H1 (cell line): ENCODE data around the gene CTSC. TPM values are rescaled to one million over a fixed set of nuclear protein-coding genes. Genes with fewer than 3 reads are reported as not detected.

Experiments used
- CTCF ChIA-PET: fragments of 300-600 bp; sonication (Branson Sonifier 250); formaldehyde crosslinking; loops from one replicate; lab custom pipeline; 2021; ENCODE audit not compliant: partially characterized antibody; lab: Charles Lee
- POLR2A ChIA-PET: fragments of 300-600 bp; sonication (Branson Sonifier 250); formaldehyde crosslinking; loops from one replicate; lab custom pipeline; 2021; ENCODE audit warnings: inconsistent platforms; ENCODE audit not compliant: partially characterized antibody; lab: Charles Lee
- DNase-seq, 2 experiments: peaks; one replicate each; pipeline versions ENCODE4 v3.0.0 to v3.0.0-alpha.2; 2010 to 2022; ENCODE audit warnings: low spot score in 2 of 2, low read depth in 1 of 2, mixed read lengths in 1 of 2
- FAIRE-seq: peaks from 2 replicates; lab custom pipeline; 2011; peaks lifted over from hg19 to GRCh38; lab: Jason Lieb, UNC
- H2AFZ ChIP-seq: 2 replicates; pipeline ENCODE4 v1.8.1; 2012; ENCODE audit warnings: low read length, inconsistent platforms
- H2AK5ac ChIP-seq: 2 replicates; pipeline ENCODE4 v1.6.1; 2013; ENCODE audit warnings: low read depth, low read length
- H2BK120ac ChIP-seq: replicated peaks from 2 replicates; pipeline ENCODE3; 2013; ENCODE audit warnings: low read depth, low read length, inconsistent platforms
- H2BK12ac ChIP-seq: 2 replicates; pipeline ENCODE4 v1.6.1; 2013; ENCODE audit warnings: low read depth, low read length
- H2BK15ac ChIP-seq: 2 replicates; pipeline ENCODE4 v1.6.1; 2013; ENCODE audit warnings: low read length
- H2BK20ac ChIP-seq: 2 replicates; pipeline ENCODE4 v1.6.1; 2013; ENCODE audit warnings: low read length
- H2BK5ac ChIP-seq: 2 replicates; pipeline ENCODE4 v1.6.1; 2013; ENCODE audit warnings: low read depth, low read length
- H3K14ac ChIP-seq: 2 replicates; pipeline ENCODE4 v1.6.1; 2013; ENCODE audit warnings: inconsistent platforms; ENCODE audit not compliant: insufficient read length
- H3K18ac ChIP-seq: 2 replicates; pipeline ENCODE4 v1.6.1; 2013; ENCODE audit warnings: low read length; ENCODE audit errors: extremely low read depth
- H3K23ac ChIP-seq: 2 replicates; pipeline ENCODE4 v1.6.1; 2013; ENCODE audit warnings: inconsistent platforms; ENCODE audit not compliant: insufficient read length
- H3K23me2 ChIP-seq: 2 replicates; pipeline ENCODE4 v1.6.1; 2013; ENCODE audit warnings: low read depth, low read length
- H3K27ac ChIP-seq: 2 replicates; pipeline ENCODE4 v1.6.1; 2011; ENCODE audit warnings: low read depth, low read length, inconsistent platforms
- H3K27me3 ChIP-seq, 4 experiments: replicated peaks in 1 of 4; 1 replicate in 1 of 4; 2 replicates in 3 of 4; pipeline versions ENCODE4 v1.6.1 to v1.8.1; 2011 to 2013; ENCODE audit warnings: low read length in 3 of 4, mild to moderate bottlenecking in 3 of 4, inconsistent platforms in 2 of 4, mixed read lengths in 2 of 4, moderate library complexity in 1 of 4; ENCODE audit not compliant: control insufficient read depth in 3 of 4, insufficient read depth in 3 of 4; ENCODE audit errors: extremely low read depth in 1 of 4
- H3K36me3 ChIP-seq, 4 experiments: 2 replicates each; pipeline versions ENCODE4 v1.6.1 to v1.8.1; 2011 to 2013; ENCODE audit warnings: mild to moderate bottlenecking in 4 of 4, low read length in 3 of 4, moderate library complexity in 2 of 4, control low read depth in 1 of 4, inconsistent platforms in 1 of 4; ENCODE audit not compliant: insufficient read depth in 4 of 4, control insufficient read depth in 2 of 4
- H3K4ac ChIP-seq: replicated peaks from 2 replicates; pipeline ENCODE3; 2013; ENCODE audit warnings: low read length, low read depth, mixed read lengths, inconsistent platforms; ENCODE audit not compliant: insufficient read length
- H3K4me1 ChIP-seq, 4 experiments: replicated peaks in 1 of 4; 1 replicate in 1 of 4; 2 replicates in 3 of 4; pipeline versions ENCODE4 v1.6.1 to v1.8.1; 2011 to 2013; ENCODE audit warnings: low read length in 3 of 4, inconsistent platforms in 2 of 4, mixed read lengths in 1 of 4; ENCODE audit not compliant: insufficient read depth in 4 of 4, control insufficient read depth in 3 of 4
- H3K4me2 ChIP-seq, 2 experiments: 2 replicates each; pipeline versions ENCODE4 v1.6.1 to v1.8.1; 2011 to 2013; ENCODE audit warnings: low read depth in 2 of 2, low read length in 2 of 2, control low read depth in 1 of 2, inconsistent platforms in 1 of 2, mild to moderate bottlenecking in 1 of 2; ENCODE audit not compliant: insufficient read depth in 1 of 2
- H3K4me3 ChIP-seq, 4 experiments: fragments of 200-600, 300-600 bp in 1 of 4; sonication (generic), shearing (Covaris generic), sonication (Bioruptor Twin) in 1 of 4; 2 replicates each; pipeline versions ENCODE4 v1.5.1 to v1.8.1; 2011 to 2016; ENCODE audit warnings: low read length in 4 of 4, low read depth in 3 of 4, control low read depth in 2 of 4, inconsistent platforms in 2 of 4, mild to moderate bottlenecking in 2 of 4, mixed read lengths in 1 of 4, moderate library complexity in 1 of 4; ENCODE audit not compliant: insufficient read depth in 2 of 4; ENCODE audit errors: extremely low read depth in 1 of 4
- H3K56ac ChIP-seq: replicated peaks from 2 replicates; pipeline ENCODE3; 2013; ENCODE audit warnings: low read depth, mild to moderate bottlenecking, mixed read lengths, low read length, inconsistent platforms; ENCODE audit not compliant: insufficient read length
- H3K79me1 ChIP-seq: 2 replicates; pipeline ENCODE4 v1.6.1; 2013; ENCODE audit warnings: low read depth, low read length, control low read depth
- H3K79me2 ChIP-seq, 2 experiments: 2 replicates each; pipeline versions ENCODE4 v1.6.1 to v1.8.1; 2012 to 2013; ENCODE audit warnings: low read length in 2 of 2, mild to moderate bottlenecking in 2 of 2, inconsistent platforms in 1 of 2; ENCODE audit not compliant: insufficient read depth in 2 of 2, control insufficient read depth in 1 of 2
- H3K9ac ChIP-seq, 4 experiments: replicated peaks in 1 of 4; 1 replicate in 1 of 4; 2 replicates in 3 of 4; pipeline versions ENCODE4 v1.6.1 to v1.8.1; 2011 to 2013; ENCODE audit warnings: low read depth in 3 of 4, low read length in 3 of 4, control low read depth in 2 of 4, mild to moderate bottlenecking in 2 of 4, moderate library complexity in 2 of 4, inconsistent platforms in 1 of 4; ENCODE audit errors: extremely low read depth in 1 of 4
- H3K9me3 ChIP-seq, 2 experiments: 2 replicates each; pipeline versions ENCODE4 v1.6.1 to v1.8.1; 2012 to 2013; ENCODE audit warnings: mild to moderate bottlenecking in 2 of 2, moderate library complexity in 2 of 2, control low read depth in 1 of 2, inconsistent platforms in 1 of 2, low read depth in 1 of 2, low read length in 1 of 2, mixed read lengths in 1 of 2; ENCODE audit not compliant: insufficient read depth in 2 of 2
- H4K20me1 ChIP-seq, 2 experiments: replicated peaks in 1 of 2; 2 replicates each; pipeline versions ENCODE3 to v1.8.1; 2011 to 2013; ENCODE audit warnings: inconsistent platforms in 2 of 2, low read length in 2 of 2, mild to moderate bottlenecking in 1 of 2; ENCODE audit not compliant: insufficient read depth in 2 of 2, control insufficient read depth in 1 of 2
- H4K5ac ChIP-seq: 2 replicates; pipeline ENCODE4 v1.6.1; 2013; ENCODE audit warnings: low read length, low read depth, mixed read lengths, inconsistent platforms; ENCODE audit not compliant: insufficient read length
- H4K8ac ChIP-seq: 2 replicates; pipeline ENCODE4 v1.8.0; 2013; ENCODE audit warnings: mild to moderate bottlenecking, moderate library complexity, low read length, inconsistent platforms; ENCODE audit not compliant: insufficient read depth; ENCODE audit errors: extremely low read depth
- H4K91ac ChIP-seq: replicated peaks from 2 replicates; pipeline ENCODE3; 2013; ENCODE audit warnings: low read length, mixed read lengths, inconsistent platforms; ENCODE audit not compliant: insufficient read length
- ATF3 ChIP-seq: IDR thresholded peaks from 2 replicates; pipeline ENCODE4 v1.6.1; 2011; ENCODE audit warnings: low read depth, mild to moderate bottlenecking, low read length; ENCODE audit not compliant: insufficient read depth
- CHD1 ChIP-seq: IDR thresholded peaks from 2 replicates; pipeline ENCODE4 v1.6.1; 2012; ENCODE audit warnings: low read depth, low read length, improper control_type of control experiment
- CHD2 ChIP-seq: IDR thresholded peaks from 2 replicates; pipeline ENCODE4 v1.6.1; 2012; ENCODE audit warnings: low read length, improper control_type of control experiment
- HDAC2 ChIP-seq, 2 experiments: fragments of 300-600 bp in 1 of 2; sonication (generic) in 1 of 2; IDR thresholded peaks; 2 replicates each; pipeline ENCODE4 v1.6.1; 2011 to 2012; ENCODE audit warnings: low read depth in 2 of 2, low read length in 2 of 2, mild to moderate bottlenecking in 2 of 2, moderate library complexity in 2 of 2, borderline replicate concordance in 1 of 2, inconsistent platforms in 1 of 2
- JUND ChIP-seq: IDR thresholded peaks from 2 replicates; pipeline ENCODE4 v1.6.1; 2011; ENCODE audit warnings: mild to moderate bottlenecking, improper control_type of control experiment, low read length
- KDM1A ChIP-seq: fragments of 200-600, 300-600 bp; sonication (generic); IDR thresholded peaks from 2 replicates; pipeline ENCODE4 v1.7.1; 2016; ENCODE audit warnings: mild to moderate bottlenecking, low read length, borderline replicate concordance
- KDM4A ChIP-seq: IDR thresholded peaks from one replicate; pipeline ENCODE4 v1.7.1; 2012; ENCODE audit warnings: low read depth, mild to moderate bottlenecking, moderate library complexity, low read length, inconsistent platforms; ENCODE audit not compliant: severe bottlenecking
- KDM5A ChIP-seq: fragments of 200-600 bp; IDR thresholded peaks from 2 replicates; pipeline ENCODE4 v1.7.1; 2012; ENCODE audit warnings: mild to moderate bottlenecking, low read length, inconsistent platforms, mixed read lengths
- RNF2 ChIP-seq: fragments of 200-900, 300-1000 bp; sonication (generic); IDR thresholded peaks from 2 replicates; pipeline ENCODE4 v1.7.1; 2016; ENCODE audit warnings: borderline replicate concordance, low read depth, mild to moderate bottlenecking, antibody characterized with exemption, low read length; ENCODE audit not compliant: poor library complexity, severe bottlenecking; ENCODE audit errors: missing control alignments
- RXRA ChIP-seq: IDR thresholded peaks from 2 replicates; pipeline ENCODE4 v1.6.1; 2011; ENCODE audit warnings: low read depth, mild to moderate bottlenecking, low read length, moderate library complexity; ENCODE audit not compliant: insufficient read depth
- USF2 ChIP-seq: IDR thresholded peaks from 2 replicates; pipeline ENCODE4 v1.6.1; 2011; ENCODE audit warnings: low read length, improper control_type of control experiment
- WGBS, 2 experiments: shearing (Covaris generic) in 1 of 2; methylation state at CpG; one replicate each; pipeline versions ENCODE4 v1.1.6 to v1.1.7; 2013 to 2015; ENCODE audit warnings: low lambda C conversion rate in 2 of 2, mixed read lengths in 2 of 2, inconsistent platforms in 1 of 2, low coverage in 1 of 2, missing lambda C conversion rate in 1 of 2; ENCODE audit not compliant: insufficient replicate concordance in 2 of 2, insufficient coverage in 1 of 2, insufficient read length in 1 of 2; ENCODE audit errors: extremely low coverage in 1 of 2, missing lambda C conversion rate in 1 of 2; 5-methylcytosine and 5-hydroxymethylcytosine counted together
- polyA plus RNA-seq, 7 experiments: library from polyadenylated mRNA; depleted of rRNA in 3 of 7; stranded (reverse) in 5 of 7; unstranded in 2 of 7; fragments of >200 nt in 5 of 7; fragments of 200-250 nt in 2 of 7; gene quantifications; 1 replicate in 5 of 7; 2 replicates in 1 of 7; 4 replicates in 1 of 7; pipeline versions ENCODE4 v1.2.1 to v1.2.3, GENCODE V29; 2011 to 2013; ENCODE audit warnings: missing spikeins in 2 of 7, mixed read lengths in 2 of 7
- total RNA-seq: library from RNA; stranded (reverse); fragmentation: NEBNext Ultra II Directional; extraction: Animal tissue kit (Norgen Biotek cat#: 25700); gene quantifications from 2 replicates; pipeline ENCODE4 v1.2.1, GENCODE V29; 2021

CTSC gene
- total and polyA plus RNA-seq, 2 of the 8 experiments (the other 6 are each of a cell fraction or from before 2014, with no cell fraction given): 347 to 369 TPM

- H3K23me2 ChIP-seq: no peaks in the 10 kb centered on the region
- H3K4ac ChIP-seq: no peak overlapping the region
- H3K27me3 ChIP-seq: no peaks in the 10 kb centered on the region
- no peak overlapping the region for H2BK12ac ChIP-seq
- H2AK5ac ChIP-seq: no peak overlapping the region
- WGBS, 2 experiments: 93% methylated on average over 3 of the region's 3 CpGs; no CpG with 5 or more reads in 1 of the 2 experiments
- no peaks in the 10 kb centered on the region for H3K79me1 ChIP-seq
- H3K4me3 ChIP-seq: no peak overlapping the region
- H3K18ac ChIP-seq: no peak overlapping the region
- no peak overlapping the region for H4K8ac ChIP-seq
- no peak overlapping the region for H3K23ac ChIP-seq
- CTCF ChIA-PET: interaction anchor here (0.8 to 2.0 kb wide), 3 partner anchors 9 to 234 kb away, joined by 3 to 5 read pairs (median 3); no protein-coding TSS in a partner anchor
- no peaks in the 10 kb centered on the region for H3K36me3 ChIP-seq
- H2BK20ac ChIP-seq: no peak overlapping the region
- H3K4me2 ChIP-seq: no peak overlapping the region
- no peak overlapping the region for H3K9ac ChIP-seq
- no peak overlapping the region for H2BK120ac ChIP-seq
- H4K20me1 ChIP-seq: no peaks in the 10 kb centered on the region
- no peak overlapping the region for H2BK5ac ChIP-seq
- H3K9me3 ChIP-seq: no peaks in the 10 kb centered on the region
- no peaks in the 10 kb centered on the region for H3K4me1 ChIP-seq
- no peak overlapping the region for H3K14ac ChIP-seq
- H4K91ac ChIP-seq: no peak overlapping the region
- POLR2A ChIA-PET: no interaction called here
- no peak overlapping the region for H2AFZ ChIP-seq
- DNase-seq: no peak
- no peaks in the 10 kb centered on the region for H3K79me2 ChIP-seq
- H4K5ac ChIP-seq: no peak overlapping the region
- FAIRE-seq: no peak
- no peak overlapping the region for H3K56ac ChIP-seq
- no peak overlapping the region for H2BK15ac ChIP-seq
- no peak overlapping the region for H3K27ac ChIP-seq
- TF ChIP-seq CHD1 (no peak), JUND (no peak), KDM1A (no peak), KDM5A (no peak), CHD2 (no peak), RXRA (no peak), ATF3 (no peak), USF2 (no peak), KDM4A (no peak), HDAC2 (IDR thresholded peaks at IDR 0.05; ENCODE audit: borderline replicate concordance in 1 of 2, low read depth in 2 of 2, low read length in 2 of 2) (no peak), RNF2 (no peak)
These were observed 86.8 kb downstream of the CTSC start for GRCh38 chr11:88250566-88251242.
